ENCODE data around the gene PNLDC1.

The PNLDC1 gene

DNA sequence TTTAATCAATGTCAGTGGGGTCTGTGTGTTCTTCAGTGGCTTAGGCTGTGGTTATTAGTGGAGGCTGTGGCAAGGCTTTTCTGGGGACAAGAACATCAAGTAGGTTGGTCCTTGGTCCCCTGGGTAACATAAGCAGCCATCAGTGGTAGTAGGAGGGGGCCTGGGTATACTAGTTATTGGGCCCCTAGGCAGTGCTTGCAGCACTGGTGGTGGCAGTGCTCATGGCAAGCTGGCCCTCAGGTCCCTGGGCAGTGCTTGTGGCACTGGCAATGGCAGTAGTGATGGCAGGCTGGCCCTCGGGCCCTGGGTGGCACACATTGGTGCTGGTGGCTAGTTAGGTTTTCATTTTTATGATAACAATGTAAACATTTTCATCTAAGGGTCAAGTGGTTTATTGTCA lies 58.2 kb downstream of the PNLDC1 start:
- no peak for DNase-seq

DNA sequence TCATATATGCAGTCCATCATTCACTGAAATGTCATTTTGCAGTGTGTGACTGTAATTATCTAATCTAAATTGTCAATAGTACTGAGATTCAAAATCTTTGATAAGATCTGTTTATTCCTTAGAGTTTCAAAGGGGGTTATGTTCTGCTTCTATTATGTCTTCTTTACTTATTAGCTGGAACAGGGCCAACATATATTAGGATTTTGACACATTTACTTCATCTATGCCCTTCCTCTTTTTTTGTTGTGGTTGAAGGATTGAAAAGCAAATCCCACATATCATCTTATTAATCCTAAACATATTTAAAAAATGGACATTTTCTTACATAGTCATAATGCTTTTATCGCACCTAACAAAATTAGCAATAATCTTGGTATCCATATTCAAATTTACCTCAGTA lies 60.4 kb downstream of the PNLDC1 start:
- no peak for DNase-seq

DNA sequence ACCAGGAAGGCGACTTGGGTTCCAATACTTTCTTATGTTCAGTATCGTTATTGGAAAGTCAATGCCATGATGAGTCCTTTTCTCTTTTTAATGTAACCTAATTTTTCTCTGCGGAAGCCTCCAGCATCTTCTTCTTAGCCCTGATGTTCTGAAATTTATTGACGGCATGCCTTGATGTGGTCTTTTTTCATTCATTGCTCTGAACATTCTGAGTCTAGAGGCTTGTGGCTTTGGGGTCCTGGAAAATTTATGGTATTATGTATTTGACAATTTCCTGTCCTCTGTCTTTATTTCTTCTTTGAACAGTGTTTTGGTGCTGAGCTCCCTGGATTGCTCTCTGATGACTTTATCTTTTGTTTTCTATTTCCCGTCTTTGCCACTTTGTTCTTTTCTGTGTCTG lies 62.0 kb downstream of the PNLDC1 start:
- no peak for DNase-seq

DNA sequence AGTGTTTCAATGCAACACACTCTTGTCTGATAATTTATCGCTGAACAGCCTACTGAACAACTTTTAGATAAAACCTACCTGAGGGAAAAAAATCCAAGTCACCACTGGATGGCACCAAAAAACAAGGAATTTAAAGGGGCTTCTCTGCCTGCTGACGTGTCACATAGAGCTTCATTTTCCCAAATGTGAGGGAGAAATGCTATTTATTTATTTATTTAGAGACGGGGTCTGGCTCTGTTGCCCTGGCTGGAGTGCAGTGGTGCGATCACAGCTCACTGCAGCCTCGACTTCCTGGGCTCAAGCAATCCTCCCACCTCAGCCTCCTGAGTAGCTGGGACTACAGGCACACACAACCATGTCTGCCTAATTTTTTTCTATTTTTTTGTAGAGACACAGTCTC lies 63.3 kb downstream of the PNLDC1 start:
- peak; percentile 58 for DNase-seq

DNA sequence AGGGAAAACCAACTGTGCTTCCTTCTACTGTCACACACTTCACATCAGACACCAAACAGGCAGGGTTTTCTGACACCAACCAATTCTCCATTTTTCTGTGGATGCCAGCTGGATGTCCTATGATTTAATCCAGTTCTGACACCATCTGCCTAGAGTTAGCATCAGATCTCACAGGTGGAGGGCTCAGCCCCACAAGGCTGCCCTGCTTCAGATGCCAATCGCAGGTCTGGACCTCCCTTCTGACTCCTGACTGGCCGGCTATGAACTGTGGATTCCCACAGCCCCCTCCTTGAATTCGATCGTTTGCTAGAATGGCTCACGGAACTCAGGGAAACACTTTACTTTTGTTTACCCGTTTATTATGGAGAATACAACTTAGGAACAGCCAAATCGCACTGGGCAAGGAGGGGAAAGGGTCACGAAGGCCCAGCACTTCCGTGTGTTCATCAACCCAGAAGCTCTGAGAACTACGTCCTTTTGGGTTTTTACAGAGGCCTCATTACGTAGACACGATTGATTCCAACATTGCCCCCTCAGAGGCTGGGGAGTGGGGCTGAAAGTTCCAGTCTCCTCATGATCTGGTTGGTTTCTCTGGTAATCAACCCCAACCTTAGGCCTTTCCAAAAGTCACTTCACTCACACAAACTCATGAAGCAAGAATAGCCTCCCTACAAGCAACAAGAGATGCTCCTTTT lies 65.3 kb downstream of the PNLDC1 start:
- no peak for DNase-seq

DNA sequence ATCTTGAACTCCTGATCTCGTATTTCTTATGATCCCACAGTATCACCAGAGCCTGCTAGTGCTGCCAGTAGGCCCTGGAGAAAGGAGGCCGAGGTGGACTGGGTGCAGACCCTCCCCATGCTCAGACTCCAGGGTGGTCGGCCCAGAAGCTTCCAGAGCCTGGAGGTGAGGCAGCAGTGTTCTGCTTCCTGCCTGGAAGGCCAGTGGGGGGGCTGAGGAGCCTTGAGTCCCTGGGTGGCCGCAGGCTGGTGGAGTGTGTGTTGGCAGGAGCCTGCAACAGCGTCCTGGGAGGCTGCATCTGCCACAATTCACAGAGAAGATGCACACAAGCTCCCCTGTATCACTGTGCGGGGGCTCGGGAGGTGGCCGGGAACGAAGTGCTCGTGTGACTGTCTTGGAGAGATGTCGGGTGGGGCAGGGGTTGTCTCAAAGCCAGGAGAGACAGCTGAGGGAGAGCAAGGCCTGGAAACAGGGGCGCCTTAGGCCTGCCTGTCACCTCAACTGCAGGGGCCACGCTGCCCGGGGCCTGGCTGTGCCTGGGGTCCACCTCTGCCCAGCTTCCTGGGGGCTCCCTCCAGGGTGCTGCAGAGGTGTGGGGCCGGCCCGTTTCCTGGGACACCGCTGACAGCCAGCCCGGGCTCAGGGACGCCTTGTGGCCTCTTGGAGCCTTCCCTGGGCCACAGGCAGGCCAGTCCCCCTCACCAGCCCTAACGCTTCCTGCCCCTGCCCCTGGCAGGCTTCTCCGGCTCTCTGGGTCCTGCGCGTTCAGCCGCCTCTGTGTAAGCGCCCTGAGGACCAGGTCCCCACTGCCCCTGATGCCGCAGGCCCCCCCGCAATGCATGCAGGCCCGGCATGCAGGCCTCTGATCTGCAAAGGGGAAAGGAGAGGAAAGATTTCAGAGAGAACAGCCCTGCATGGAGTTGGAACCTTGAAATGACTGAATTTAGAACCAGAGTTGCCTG lies 66.5 kb downstream of the PNLDC1 start:
- no peak for DNase-seq

Data from DMS 273 treated with DMSO at 0.1 percent for 48 hours (cell line).